HG03139 (cell line): ENCODE results near the gene MVB12A.

Experiments
- ATAC-seq: cut with Tn5 transposase; IDR thresholded peaks from one replicate; pipeline ENCODE4 v1.9.1; 2021; ENCODE audit not compliant: unreplicated experiment

MVB12A gene

GRCh38 chr19:17470068-17470841, 50.4 kb downstream of the MVB12A start, which contains the start of gene SLC27A1:
Gene SLC27A1 (plus strand): TSS chr19:17470524. CDS start chr19:17470541, 17 bp downstream.
- peak; percentile 72 for ATAC-seq

- ATAC-seq, result no peak
Measured at GRCh38 chr19:17471410-17472125, 51.7 kb downstream of the MVB12A start.

GRCh38 chr19:17473041-17473440, 53.2 kb downstream of the MVB12A start:
- ATAC-seq, result no peak
